ENCODE results near the gene RNF112. TPM values are rescaled to one million over a fixed set of nuclear protein-coding genes. Genes with fewer than 3 reads are reported as not detected.

Gene RNF112
- total RNA-seq, 6 donors from 2014 or later = 0.69 to 6.3 (median 2.1) TPM

DNA sequence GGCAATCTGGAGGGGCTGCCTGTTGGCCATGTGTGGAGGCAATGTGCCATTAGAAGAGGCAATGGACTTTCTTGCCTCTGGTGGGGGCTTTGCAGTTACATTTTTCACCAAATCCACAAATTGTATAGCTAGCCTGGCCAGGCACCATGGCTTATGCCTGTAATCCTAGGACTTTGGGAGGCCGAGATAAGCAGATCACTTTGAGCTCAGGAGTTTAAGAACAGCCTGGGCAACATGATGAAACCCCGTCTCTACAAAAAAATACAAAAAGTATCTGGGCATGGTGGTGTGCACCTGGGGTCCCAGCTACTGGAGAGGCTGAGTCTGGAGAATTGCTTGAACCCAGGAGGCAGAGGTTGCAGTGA is 2.7 kb upstream of the RNF112 start:
- Histone ChIP-seq H3K4me3 (no peak overlapping the region), H3K36me3 (no peaks in the 10 kb centered on the region), H3K4me1 (peaks cover 0 to 7% (median 1%) of the 10 kb centered on the region in 4 donors), H3K27me3 (no peaks in the 10 kb centered on the region), H3K27ac (no peak overlapping the region), H3K9me3 (no peaks in the 10 kb centered on the region)
- no peak for DNase-seq
- no peak for ATAC-seq (ENCODE audit: low FRiP score in 2 of 2)
- TF ChIP-seq EP300 (IDR thresholded peaks at IDR 0.05) (no peak), POLR2A (IDR thresholded peaks at IDR 0.05) (no peak), POLR2AphosphoS5 (IDR thresholded peaks at IDR 0.05) (no peak)
- TF ChIP-seq, protein P1, sequence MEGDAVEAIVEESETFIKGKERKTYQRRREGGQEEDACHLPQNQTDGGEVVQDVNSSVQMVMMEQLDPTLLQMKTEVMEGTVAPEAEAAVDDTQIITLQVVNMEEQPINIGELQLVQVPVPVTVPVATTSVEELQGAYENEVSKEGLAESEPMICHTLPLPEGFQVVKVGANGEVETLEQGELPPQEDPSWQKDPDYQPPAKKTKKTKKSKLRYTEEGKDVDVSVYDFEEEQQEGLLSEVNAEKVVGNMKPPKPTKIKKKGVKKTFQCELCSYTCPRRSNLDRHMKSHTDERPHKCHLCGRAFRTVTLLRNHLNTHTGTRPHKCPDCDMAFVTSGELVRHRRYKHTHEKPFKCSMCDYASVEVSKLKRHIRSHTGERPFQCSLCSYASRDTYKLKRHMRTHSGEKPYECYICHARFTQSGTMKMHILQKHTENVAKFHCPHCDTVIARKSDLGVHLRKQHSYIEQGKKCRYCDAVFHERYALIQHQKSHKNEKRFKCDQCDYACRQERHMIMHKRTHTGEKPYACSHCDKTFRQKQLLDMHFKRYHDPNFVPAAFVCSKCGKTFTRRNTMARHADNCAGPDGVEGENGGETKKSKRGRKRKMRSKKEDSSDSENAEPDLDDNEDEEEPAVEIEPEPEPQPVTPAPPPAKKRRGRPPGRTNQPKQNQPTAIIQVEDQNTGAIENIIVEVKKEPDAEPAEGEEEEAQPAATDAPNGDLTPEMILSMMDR (IDR thresholded peaks at IDR 0.05) = no peak
- WGBS, 2 donors = 84 to 100% methylated on average over 2 of the region's 2 CpGs

DNA sequence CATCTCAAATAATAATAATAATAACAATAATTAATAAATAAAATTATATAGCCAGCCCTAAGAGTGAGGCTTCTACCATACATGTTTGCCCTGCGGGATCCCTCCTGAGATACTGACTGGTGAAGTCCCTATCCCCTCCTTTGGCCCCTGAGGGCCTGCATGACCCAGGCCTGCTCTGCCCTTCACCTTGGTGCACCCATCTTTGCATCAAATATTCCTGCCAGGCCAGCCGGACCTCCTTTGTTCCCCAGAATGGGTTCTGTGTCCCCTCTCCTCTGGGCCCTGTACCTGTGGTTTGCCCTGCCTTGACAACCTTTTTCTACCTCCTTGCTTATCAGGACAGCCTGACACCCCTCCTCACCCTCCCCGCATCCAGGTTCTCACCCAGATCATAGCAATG is 2.0 kb upstream of the RNF112 start:
- no peak for ATAC-seq (ENCODE audit: low FRiP score in 2 of 2)
- Histone ChIP-seq H3K27ac (no peak overlapping the region), H3K4me1 (peaks cover 0 to 7% (median 1%) of the 10 kb centered on the region in 4 donors), H3K9me3 (no peaks in the 10 kb centered on the region), H3K4me3 (no peak overlapping the region), H3K27me3 (no peaks in the 10 kb centered on the region), H3K36me3 (no peaks in the 10 kb centered on the region)
- no peak for TF ChIP-seq EP300 (IDR thresholded peaks at IDR 0.05)
- no peak for TF ChIP-seq POLR2AphosphoS5 (IDR thresholded peaks at IDR 0.05)
- TF ChIP-seq POLR2A (IDR thresholded peaks at IDR 0.05) = no peak
- TF ChIP-seq, protein P1 (IDR thresholded peaks at IDR 0.05) = no peak
- WGBS, 2 donors = 91 to 94% methylated on average over 3 of the region's 3 CpGs
- DNase-seq = no peak

DNA sequence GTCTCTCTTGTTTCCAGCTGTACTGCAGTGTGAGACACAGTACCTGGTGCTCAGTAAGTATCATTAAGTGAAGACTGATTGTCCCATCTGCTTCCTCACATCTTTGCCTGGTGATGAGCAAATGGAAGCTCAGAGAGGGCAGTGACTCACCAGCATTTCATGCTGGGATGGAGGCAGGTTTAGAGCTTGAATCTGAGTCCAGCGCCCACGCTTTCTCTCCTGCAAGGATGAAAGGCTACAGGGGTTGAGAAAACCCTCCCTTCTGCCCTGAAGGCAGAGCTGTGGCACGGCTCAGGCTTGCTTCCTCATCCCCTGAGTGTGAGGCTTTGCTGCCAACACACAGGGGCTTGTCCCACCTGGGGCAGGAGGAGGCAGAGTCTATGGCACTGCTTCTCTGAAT is 1.5 kb upstream of the RNF112 start:
- DNase-seq (no peak), ATAC-seq (ENCODE audit: low FRiP score in 2 of 2) (no peak)
- TF ChIP-seq POLR2A (IDR thresholded peaks at IDR 0.05) = no peak
- TF ChIP-seq, protein P1 (IDR thresholded peaks at IDR 0.05) = no peak
- TF ChIP-seq POLR2AphosphoS5 (IDR thresholded peaks at IDR 0.05) = no peak
- TF ChIP-seq EP300 (IDR thresholded peaks at IDR 0.05) = no peak
- H3K36me3 ChIP-seq = no peaks in the 10 kb centered on the region
- no peak overlapping the region for H3K27ac ChIP-seq
- H3K9me3 ChIP-seq = no peaks in the 10 kb centered on the region
- H3K4me1 ChIP-seq = peaks cover 0 to 7% (median 1%) of the 10 kb centered on the region in 4 donors
- H3K4me3 ChIP-seq = no peak overlapping the region
- 85 to 93% methylated on average over 3 of the region's 3 CpGs for WGBS, 2 donors
- H3K27me3 ChIP-seq = no peaks in the 10 kb centered on the region

DNA sequence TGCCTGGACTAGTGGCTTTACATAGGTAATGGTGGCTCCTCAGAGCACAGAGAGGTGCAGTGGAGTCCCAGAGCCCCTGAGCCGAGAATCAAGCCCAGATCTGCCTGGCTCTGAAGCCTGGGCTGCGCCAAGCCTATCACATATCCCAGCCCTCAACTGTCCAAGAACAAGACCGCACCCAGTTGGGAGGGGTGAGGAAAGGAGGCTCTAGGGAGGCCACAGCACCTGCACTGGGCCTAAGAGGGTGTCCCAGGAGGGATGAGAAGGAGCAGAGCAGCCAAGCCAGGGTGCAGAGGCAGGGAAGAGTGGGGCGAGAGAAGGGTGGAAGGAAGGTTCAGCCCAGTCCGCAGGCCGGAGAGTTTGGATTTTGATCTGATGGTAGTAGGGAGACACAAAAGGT is 941 bp upstream of the RNF112 start:
- DNase-seq = no peak
- WGBS, 2 donors = 80 to 93% methylated on average over 4 to 6 of the region's 6 CpGs
- H3K27me3 ChIP-seq = no peaks in the 10 kb centered on the region
- H3K4me3 ChIP-seq = no peak overlapping the region
- TF ChIP-seq EP300 (IDR thresholded peaks at IDR 0.05) (no peak), POLR2A (IDR thresholded peaks at IDR 0.05) (no peak), POLR2AphosphoS5 (IDR thresholded peaks at IDR 0.05) (no peak)
- TF ChIP-seq, protein P1 (IDR thresholded peaks at IDR 0.05) = no peak
- H3K4me1 ChIP-seq = peaks cover 0 to 7% (median 1%) of the 10 kb centered on the region in 4 donors
- H3K27ac ChIP-seq = no peak overlapping the region
- no peak for ATAC-seq (ENCODE audit: low FRiP score in 2 of 2)
- H3K36me3 ChIP-seq = no peaks in the 10 kb centered on the region
- no peaks in the 10 kb centered on the region for H3K9me3 ChIP-seq

DNA sequence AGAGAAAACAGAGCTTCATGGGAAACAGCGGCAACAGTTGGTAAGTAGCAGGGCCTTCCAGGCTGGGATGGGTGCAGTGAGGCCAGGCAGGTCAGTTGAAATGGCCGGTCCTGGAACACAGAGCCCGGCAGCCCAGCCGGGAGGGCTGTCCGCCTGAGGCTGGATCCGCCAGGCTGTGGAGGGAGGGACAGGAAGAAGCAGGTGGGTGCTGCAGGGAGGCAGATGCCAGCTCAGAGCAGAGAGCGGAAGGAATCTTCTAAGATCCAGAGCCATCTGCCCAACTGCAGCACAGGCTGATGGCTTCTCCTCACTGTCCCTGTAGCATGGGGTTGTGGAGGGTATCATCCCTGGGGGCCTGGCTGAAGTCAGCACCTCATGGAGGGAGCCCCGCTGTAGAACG is 599 bp downstream of the RNF112 start:
- TF ChIP-seq POLR2AphosphoS5 (IDR thresholded peaks at IDR 0.05) = no peak
- TF ChIP-seq, protein P1 (IDR thresholded peaks at IDR 0.05) = no peak
- TF ChIP-seq EP300 (IDR thresholded peaks at IDR 0.05) = no peak
- TF ChIP-seq POLR2A (IDR thresholded peaks at IDR 0.05) = no peak
- Histone ChIP-seq H3K4me3 (peak overlapping the region in 3 of 4 donors; percentile 26 to 39 (median 33)), H3K36me3 (no peaks in the 10 kb centered on the region), H3K4me1 (peaks cover 0 to 7% (median 1%) of the 10 kb centered on the region in 4 donors), H3K9me3 (no peaks in the 10 kb centered on the region), H3K27ac (no peak overlapping the region), H3K27me3 (no peaks in the 10 kb centered on the region)
- DNase-seq = peak in 1 of 2 donors; percentile 55
- ATAC-seq (ENCODE audit: low FRiP score in 2 of 2) = no peak
- WGBS, 2 donors = 70 to 78% methylated on average over 9 of the region's 9 CpGs

All from upper lobe of left lung (tissue), 6 donors.